HepG2 (cell line): ENCODE measurements around the gene C6orf136. TPM values are rescaled to one million over a fixed set of nuclear protein-coding genes. Genes with fewer than 3 reads are reported as not detected.

Experiments
- ASH2L ChIP-seq: fragments of 300-600, 200-600 bp; sonication (generic); IDR thresholded peaks from 2 replicates; pipeline ENCODE4 v1.7.0; 2017; ENCODE audit warnings: low read depth, mild to moderate bottlenecking, moderate library complexity, mixed read lengths, low read length; ENCODE audit not compliant: insufficient read length
- BCLAF1 ChIP-seq: fragments of 450-650 bp; IDR thresholded peaks from 2 replicates; pipeline ENCODE4 v1.6.1; 2017; ENCODE audit warnings: mild to moderate bottlenecking
- CSRNP1 ChIP-seq: sonication (generic); formaldehyde crosslinking; IDR thresholded peaks from 2 replicates; pipeline ENCODE4 v1.8.1; 2023; ENCODE audit warnings: mild to moderate bottlenecking, missing genetic modification reagents
- ELK4 ChIP-seq: sonication (generic); formaldehyde crosslinking; IDR thresholded peaks from 2 replicates; pipeline ENCODE4 v1.9.0; 2021; ENCODE audit warnings: missing genetic modification reagents, borderline replicate concordance
- FOXP1 ChIP-seq, 2 experiments: fragments of 450-650 bp in 1 of 2; IDR thresholded peaks; 2 replicates each; pipeline ENCODE4 v1.6.1; 2017 to 2018; ENCODE audit warnings: antibody characterized with exemption in 1 of 2
- GMEB1 ChIP-seq: sonication (generic); formaldehyde crosslinking; IDR thresholded peaks from 2 replicates; pipeline ENCODE4 v1.5.1; 2020; ENCODE audit warnings: missing genetic modification reagents, mild to moderate bottlenecking, borderline replicate concordance
- GTF2F1 ChIP-seq: fragments of 150-350 bp; IDR thresholded peaks from 2 replicates; pipeline ENCODE4 v1.6.1; 2014; ENCODE audit warnings: low read length
- HMGXB4 ChIP-seq, 2 experiments: sonication (generic) in 1 of 2; formaldehyde crosslinking in 1 of 2; IDR thresholded peaks; 2 replicates each; pipeline versions ENCODE4 v1.4.0 to v1.6.1; 2018 to 2020; ENCODE audit warnings: missing genetic modification reagents in 2 of 2, borderline replicate concordance in 1 of 2, low read depth in 1 of 2, mild to moderate bottlenecking in 1 of 2, missing biosample characterization in 1 of 2
- HNF4G ChIP-seq, 2 experiments: sonication (generic) in 1 of 2; formaldehyde crosslinking in 1 of 2; IDR thresholded peaks; 2 replicates each; pipeline versions ENCODE4 v1.4.0 to v1.6.1; 2011 to 2020; ENCODE audit warnings: borderline replicate concordance in 2 of 2, low read depth in 2 of 2, mild to moderate bottlenecking in 2 of 2, low read length in 1 of 2, missing genetic modification reagents in 1 of 2, moderate library complexity in 1 of 2
- HNRNPLL ChIP-seq: fragments of 200-400 bp; formaldehyde crosslinking; IDR thresholded peaks from 2 replicates; pipeline ENCODE4 v1.6.1; 2017; ENCODE audit warnings: mild to moderate bottlenecking, low read depth, low read length; ENCODE audit not compliant: poor library complexity, severe bottlenecking
- MTA1 ChIP-seq: sonication (generic); formaldehyde crosslinking; IDR thresholded peaks from 2 replicates; pipeline ENCODE4 v1.4.0; 2020; ENCODE audit warnings: missing genetic modification reagents, mild to moderate bottlenecking, borderline replicate concordance
- REXO4 ChIP-seq: sonication (generic); formaldehyde crosslinking; IDR thresholded peaks from 2 replicates; pipeline ENCODE4 v1.8.0; 2022; ENCODE audit warnings: missing genetic modification reagents, mild to moderate bottlenecking, borderline replicate concordance
- RFX1 ChIP-seq: fragments of 450-650 bp; IDR thresholded peaks from 2 replicates; pipeline ENCODE4 v1.6.1; 2017
- TP53 ChIP-seq: sonication (generic); formaldehyde crosslinking; conservative IDR thresholded peaks from 2 replicates; pipeline ENCODE4 v1.4.0; 2020; ENCODE audit warnings: missing genetic modification reagents
- ZNF24 ChIP-seq: fragments of 450-650 bp; IDR thresholded peaks from 2 replicates; pipeline ENCODE4 v1.6.1; 2017; ENCODE audit warnings: antibody characterized with exemption, mild to moderate bottlenecking
- ZNF468 ChIP-seq: sonication (generic); formaldehyde crosslinking; IDR thresholded peaks from 2 replicates; pipeline ENCODE4 v1.8.0; 2022; ENCODE audit warnings: mild to moderate bottlenecking, moderate library complexity, missing genetic modification reagents
- ZNF816 ChIP-seq: sonication (generic); formaldehyde crosslinking; IDR thresholded peaks from 2 replicates; pipeline ENCODE4 v1.8.0; 2022; ENCODE audit warnings: missing genetic modification reagents, mild to moderate bottlenecking, borderline replicate concordance
- polyA plus RNA-seq, 8 experiments: library from polyadenylated mRNA; depleted of rRNA in 3 of 8; stranded (reverse) in 7 of 8; unstranded in 1 of 8; fragments of >200 nt; fragmentation: Illumina TruSeq in 4 of 8; extraction: Trizol in 4 of 8; gene quantifications; 2 replicates each; pipeline versions ENCODE4 v1.2.1 to v1.2.3, GENCODE V29; 2011 to 2016; ENCODE audit warnings: low read depth in 4 of 8, missing spikeins in 1 of 8, mixed read lengths in 1 of 8; ENCODE audit not compliant: insufficient read depth in 1 of 8
- total RNA-seq, 5 experiments: library from RNA; depleted of rRNA; stranded (reverse); fragments of >200 nt; fragmentation: Illumina TruSeq; extraction: Trizol; gene quantifications; 2 replicates each; pipeline ENCODE4 v1.2.3, GENCODE V29; 2016; ENCODE audit warnings: low read depth in 1 of 5

C6orf136 gene
- total and polyA plus RNA-seq, 2 of the 13 experiments (the other 11 are each of a cell fraction or from before 2014, with no cell fraction given) = 12.0 to 26.2 TPM

- no peak for TF ChIP-seq TP53 (CRISPR knock-in tag)
- peak; percentile 64 for TF ChIP-seq HNRNPLL
- TF ChIP-seq MTA1 (CRISPR knock-in tag) = peak; percentile 95
- no peak for TF ChIP-seq ELK4 (CRISPR knock-in tag)
- no peak for TF ChIP-seq ZNF468
- TF ChIP-seq RFX1 = peak; percentile 30; the same call in 1 of the 2 replicates
- TF ChIP-seq GMEB1 (CRISPR knock-in tag) = peak; percentile 71; the same call in 1 of the 2 replicates
- TF ChIP-seq ZNF816 = peak; percentile 81; the same call in 1 of the 2 replicates
- TF ChIP-seq CSRNP1 (CRISPR knock-in tag) = peak; percentile 75; the same call in 1 of the 2 replicates
- TF ChIP-seq FOXP1 (IDR thresholded peaks at IDR 0.05) = no peak
- no peak for TF ChIP-seq FOXP1 (CRISPR knock-in tag; IDR thresholded peaks at IDR 0.05)
- peak; percentile 68 to 84; a peak in 3 of 4 replicates for TF ChIP-seq HMGXB4 (CRISPR knock-in tag; IDR thresholded peaks at IDR 0.05; ENCODE audit: borderline replicate concordance in 1 of 2, low read depth in 1 of 2)
- no peak for TF ChIP-seq REXO4 (CRISPR knock-in tag)
- no peak for TF ChIP-seq ZNF24
- peak; percentile 82 for TF ChIP-seq HNF4G (IDR thresholded peaks at IDR 0.05; ENCODE audit: borderline replicate concordance, low read depth, low read length)
- peak; percentile 79 for TF ChIP-seq HNF4G (CRISPR knock-in tag; IDR thresholded peaks at IDR 0.05; ENCODE audit: borderline replicate concordance, low read depth)
- no peak for TF ChIP-seq GTF2F1
- no peak for TF ChIP-seq BCLAF1
- TF ChIP-seq ASH2L = peak; percentile 76
Measured at GRCh38 chr6:30626484-30627366, 20.2 kb upstream of the C6orf136 start, which contains the start of gene ATAT1 (continued).
